Nephron (organoid): ENCODE results near the gene SEZ6L.
A peak's percentile ranks its signal among the peaks of the same experiment; 100 is the strongest.

Source experiments
- H3K27ac Mint-ChIP-seq, 3 experiments: 2 replicates each; pipeline ENCODE4 v1.8.0; 2020; ENCODE audit warnings: mixed read lengths in 3 of 3, mild to moderate bottlenecking in 2 of 3, moderate library complexity in 1 of 3
- H3K27me3 Mint-ChIP-seq: 2 replicates; pipeline ENCODE4 v1.8.0; 2021; ENCODE audit warnings: low read depth, mild to moderate bottlenecking, moderate library complexity, mixed read lengths
- H3K36me3 Mint-ChIP-seq: 2 replicates; pipeline ENCODE4 v1.8.0; 2020; ENCODE audit warnings: low read depth, mixed read lengths
- H3K4me1 Mint-ChIP-seq: 2 replicates; pipeline ENCODE4 v1.8.0; 2020; ENCODE audit warnings: mixed read lengths
- H3K4me3 Mint-ChIP-seq, 3 experiments: 2 replicates each; pipeline ENCODE4 v1.8.0; 2020; ENCODE audit warnings: mild to moderate bottlenecking in 3 of 3, mixed read lengths in 3 of 3, moderate library complexity in 2 of 3
- H3K9me3 Mint-ChIP-seq: 2 replicates; pipeline ENCODE4 v1.8.0; 2020; ENCODE audit warnings: mixed read lengths
- TF ChIP-seq, protein P1 (sequence below), 3 experiments: fragments of 200-600 bp; sonication (generic); IDR thresholded peaks; one replicate each; pipeline ENCODE4 v1.5.0; 2021; ENCODE audit warnings: antibody characterized with exemption in 3 of 3; ENCODE audit not compliant: unreplicated experiment in 3 of 3

Gene SEZ6L

GRCh38 chr22:26383968-26384556 lies 214.8 kb downstream of the SEZ6L start:
- Mint-ChIP-seq H3K4me1 (peaks cover 5% of the 10 kb centered on the region), H3K27ac (no peak overlapping the region), H3K4me3 (no peak overlapping the region), H3K9me3 (peaks cover 2% of the 10 kb centered on the region), H3K27me3 (peaks cover 12% of the 10 kb centered on the region), H3K36me3 (no peaks in the 10 kb centered on the region)
- TF ChIP-seq, protein P1, sequence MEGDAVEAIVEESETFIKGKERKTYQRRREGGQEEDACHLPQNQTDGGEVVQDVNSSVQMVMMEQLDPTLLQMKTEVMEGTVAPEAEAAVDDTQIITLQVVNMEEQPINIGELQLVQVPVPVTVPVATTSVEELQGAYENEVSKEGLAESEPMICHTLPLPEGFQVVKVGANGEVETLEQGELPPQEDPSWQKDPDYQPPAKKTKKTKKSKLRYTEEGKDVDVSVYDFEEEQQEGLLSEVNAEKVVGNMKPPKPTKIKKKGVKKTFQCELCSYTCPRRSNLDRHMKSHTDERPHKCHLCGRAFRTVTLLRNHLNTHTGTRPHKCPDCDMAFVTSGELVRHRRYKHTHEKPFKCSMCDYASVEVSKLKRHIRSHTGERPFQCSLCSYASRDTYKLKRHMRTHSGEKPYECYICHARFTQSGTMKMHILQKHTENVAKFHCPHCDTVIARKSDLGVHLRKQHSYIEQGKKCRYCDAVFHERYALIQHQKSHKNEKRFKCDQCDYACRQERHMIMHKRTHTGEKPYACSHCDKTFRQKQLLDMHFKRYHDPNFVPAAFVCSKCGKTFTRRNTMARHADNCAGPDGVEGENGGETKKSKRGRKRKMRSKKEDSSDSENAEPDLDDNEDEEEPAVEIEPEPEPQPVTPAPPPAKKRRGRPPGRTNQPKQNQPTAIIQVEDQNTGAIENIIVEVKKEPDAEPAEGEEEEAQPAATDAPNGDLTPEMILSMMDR (IDR thresholded peaks at IDR 0.05; ENCODE audit: unreplicated experiment in 3 of 3), result no peak

DNA sequence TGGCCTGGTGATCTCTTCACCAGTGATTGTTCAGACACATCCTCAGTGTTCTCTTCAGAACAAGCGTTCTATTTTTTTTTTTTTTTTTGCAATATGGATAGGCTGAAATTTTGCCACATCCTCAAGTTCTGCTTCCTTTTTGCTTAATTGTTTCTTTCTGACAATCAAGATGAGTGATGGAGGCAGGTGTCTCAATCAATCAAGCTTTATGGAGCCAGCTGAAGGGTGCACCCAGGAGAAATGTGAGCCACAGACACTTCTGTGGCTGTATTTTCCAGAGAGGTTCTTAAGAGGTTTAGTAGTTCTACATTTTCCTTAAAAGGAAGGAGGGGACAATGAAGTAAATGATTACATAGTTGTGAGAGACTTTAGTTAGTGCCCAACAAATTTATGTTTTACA lies 215.9 kb downstream of the SEZ6L start:
- Mint-ChIP-seq H3K4me1 (peaks cover 5% of the 10 kb centered on the region), H3K27ac (peak overlapping the region in 1 of 3 experiments; percentile 26), H3K36me3 (no peaks in the 10 kb centered on the region), H3K9me3 (no peaks in the 10 kb centered on the region), H3K4me3 (no peak overlapping the region), H3K27me3 (peaks cover 12% of the 10 kb centered on the region)
- TF ChIP-seq, protein P1 (IDR thresholded peaks at IDR 0.05; ENCODE audit: unreplicated experiment in 3 of 3), result no peak

GRCh38 chr22:26389125-26389524 lies 219.9 kb downstream of the SEZ6L start:
- H3K36me3 Mint-ChIP-seq, result no peaks in the 10 kb centered on the region
- TF ChIP-seq, protein P1 (IDR thresholded peaks at IDR 0.05; ENCODE audit: unreplicated experiment in 3 of 3), result no peak
- no peak overlapping the region for H3K27ac Mint-ChIP-seq
- no peak overlapping the region for H3K4me3 Mint-ChIP-seq
- H3K27me3 Mint-ChIP-seq, result peaks cover 8% of the 10 kb centered on the region
- H3K9me3 Mint-ChIP-seq, result no peaks in the 10 kb centered on the region
- H3K4me1 Mint-ChIP-seq, result peaks cover 12% of the 10 kb centered on the region

GRCh38 chr22:26391091-26391490 lies 221.8 kb downstream of the SEZ6L start:
- TF ChIP-seq, protein P1 (IDR thresholded peaks at IDR 0.05; ENCODE audit: unreplicated experiment in 3 of 3), result no peak
- Mint-ChIP-seq H3K4me3 (no peak overlapping the region), H3K9me3 (no peaks in the 10 kb centered on the region), H3K4me1 (peaks cover 12% of the 10 kb centered on the region), H3K27me3 (peaks cover 5% of the 10 kb centered on the region), H3K27ac (no peak overlapping the region), H3K36me3 (no peaks in the 10 kb centered on the region)

- no peaks in the 10 kb centered on the region for H3K9me3 Mint-ChIP-seq
- peaks cover 12% of the 10 kb centered on the region for H3K4me1 Mint-ChIP-seq
- H3K27me3 Mint-ChIP-seq, result peaks cover 5% of the 10 kb centered on the region
- H3K36me3 Mint-ChIP-seq, result no peaks in the 10 kb centered on the region
- no peak overlapping the region for H3K27ac Mint-ChIP-seq
- TF ChIP-seq, protein P1 (IDR thresholded peaks at IDR 0.05; ENCODE audit: unreplicated experiment in 3 of 3), result no peak
- no peak overlapping the region for H3K4me3 Mint-ChIP-seq
Measured at GRCh38 chr22:26391623-26392022, 222.4 kb downstream of the SEZ6L start.

GRCh38 chr22:26393929-26394328 lies 224.7 kb downstream of the SEZ6L start:
- Mint-ChIP-seq H3K27me3 (peaks cover 8% of the 10 kb centered on the region), H3K36me3 (no peaks in the 10 kb centered on the region), H3K4me1 (peaks cover 12% of the 10 kb centered on the region), H3K4me3 (no peak overlapping the region), H3K9me3 (no peaks in the 10 kb centered on the region), H3K27ac (no peak overlapping the region)
- TF ChIP-seq, protein P1 (IDR thresholded peaks at IDR 0.05; ENCODE audit: unreplicated experiment in 3 of 3), result no peak
